RCC 7860 (cell line): ENCODE measurements around the gene GOLGA8K.
A peak's percentile ranks its signal among the peaks of the same experiment; 100 is the strongest.
"Not testable (repeated sequence)": the region's sequence is repeated elsewhere in the genome, so short reads cannot be mapped to it uniquely, and the experiment has no call there.

ENCODE experiments used
- DNase-seq: peaks from one replicate; pipeline ENCODE4 v3.0.0-alpha.2; 2015; ENCODE audit warnings: low spot score
- FAIRE-seq: peaks from 2 replicates; lab custom pipeline; 2012; peaks lifted over from hg19 to GRCh38; lab: Jason Lieb, UNC

GOLGA8K gene

GRCh38 chr15:32403192-32403591 lies at the start of gene GOLGA8K:
Gene GOLGA8K, minus strand, starts transcription at chr15:32403292. Its CDS starts 98 bp downstream, at chr15:32403194.
- not testable (repeated sequence) for FAIRE-seq

GRCh38 chr15:32440445-32440977 lies 37.4 kb upstream of the GOLGA8K start:
- peak; percentile 60 for FAIRE-seq
- DNase-seq, result not testable (repeated sequence)

More at GRCh38 chr15:32403192-32403591, at the start of gene GOLGA8K:
- DNase-seq, result not testable (repeated sequence)

- not testable (repeated sequence) for FAIRE-seq, DNase-seq
Measured at GRCh38 chr15:32434102-32434963, 31.2 kb upstream of the GOLGA8K start.

- peak; percentile 93 for FAIRE-seq
- DNase-seq, result not testable (repeated sequence)
Measured at GRCh38 chr15:32427635-32428034, 24.5 kb upstream of the GOLGA8K start.

- peak; percentile 1 for DNase-seq
- not testable (repeated sequence) for FAIRE-seq
Measured at GRCh38 chr15:32426511-32426910, 23.4 kb upstream of the GOLGA8K start.

GRCh38 chr15:32407903-32408302 lies 4.8 kb upstream of the GOLGA8K start:
- peak; percentile 91 for FAIRE-seq

GRCh38 chr15:32396522-32396921 lies 6.6 kb downstream of the GOLGA8K start:
- DNase-seq, FAIRE-seq: not testable (repeated sequence)

More at GRCh38 chr15:32407903-32408302, 4.8 kb upstream of the GOLGA8K start:
- DNase-seq, result not testable (repeated sequence)

- not testable (repeated sequence) for DNase-seq, FAIRE-seq
Measured at GRCh38 chr15:32394745-32395144, 8.3 kb downstream of the GOLGA8K start.

- not testable (repeated sequence) for DNase-seq, FAIRE-seq
Measured at GRCh38 chr15:32388050-32388648, 14.9 kb downstream of the GOLGA8K start.

- not testable (repeated sequence) for FAIRE-seq, DNase-seq
Measured at GRCh38 chr15:32385823-32386495, 17.1 kb downstream of the GOLGA8K start.

- not testable (repeated sequence) for FAIRE-seq, DNase-seq
Measured at GRCh38 chr15:32374185-32374584, 28.9 kb downstream of the GOLGA8K start.

- not testable (repeated sequence) for FAIRE-seq, DNase-seq
Measured at GRCh38 chr15:32373707-32374106, 29.4 kb downstream of the GOLGA8K start.

- not testable (repeated sequence) for DNase-seq, FAIRE-seq
Measured at GRCh38 chr15:32372075-32372474, 31.0 kb downstream of the GOLGA8K start.

- not testable (repeated sequence) for FAIRE-seq, DNase-seq
Measured at GRCh38 chr15:32370526-32370925, 32.6 kb downstream of the GOLGA8K start.

- DNase-seq, FAIRE-seq: not testable (repeated sequence)
Measured at GRCh38 chr15:32370064-32370463, 33.0 kb downstream of the GOLGA8K start.

GRCh38 chr15:32366492-32366891 lies 36.6 kb downstream of the GOLGA8K start:
- not testable (repeated sequence) for DNase-seq, FAIRE-seq

GRCh38 chr15:32365955-32366354 lies 37.1 kb downstream of the GOLGA8K start:
- not testable (repeated sequence) for DNase-seq, FAIRE-seq

GRCh38 chr15:32364944-32365343 lies 38.1 kb downstream of the GOLGA8K start:
- DNase-seq, FAIRE-seq: not testable (repeated sequence)

GRCh38 chr15:32363449-32363848 lies 39.6 kb downstream of the GOLGA8K start:
- not testable (repeated sequence) for FAIRE-seq, DNase-seq

- FAIRE-seq, DNase-seq: not testable (repeated sequence)
Measured at GRCh38 chr15:32361662-32362061, 41.4 kb downstream of the GOLGA8K start.
